Thyroid gland (tissue), 4 donors: ENCODE data around the gene NYNRIN. TPM values are rescaled to one million over a fixed set of nuclear protein-coding genes. Genes with fewer than 3 reads are reported as not detected.

Source experiments
- DNase-seq, 2 donors: peaks; one replicate each; pipeline ENCODE4 v3.0.0-alpha.2; 2019
- H3K27ac ChIP-seq, 3 donors: fragments of 200-600 bp; sonication (generic); 1 replicate in 2 of 3; 2 replicates in 1 of 3; pipeline ENCODE4 v1.5.1; 2016 to 2019; ENCODE audit warnings: mild to moderate bottlenecking in 1 of 3, moderate library complexity in 1 of 3
- H3K27me3 ChIP-seq: fragments of 200-600 bp; sonication (generic); one replicate; pipeline ENCODE4 v1.5.1; 2019
- H3K36me3 ChIP-seq, 2 donors: fragments of 200-600 bp; sonication (generic); one replicate each; pipeline ENCODE4 v1.5.1; 2016 to 2019
- H3K4me1 ChIP-seq, 2 donors: fragments of 200-600 bp; sonication (generic); one replicate each; pipeline ENCODE4 v1.5.1; 2017 to 2019
- H3K4me3 ChIP-seq, 3 donors: fragments of 200-600 bp; sonication (generic); replicated peaks in 1 of 3; 1 replicate in 2 of 3; 2 replicates in 1 of 3; pipeline ENCODE4 v1.5.1; 2016; ENCODE audit warnings: mild to moderate bottlenecking in 1 of 3
- H3K9me3 ChIP-seq: fragments of 200-600 bp; sonication (generic); one replicate; pipeline ENCODE4 v1.5.1; 2017
- POLR2A ChIP-seq, 2 donors: fragments of 450-650 bp; IDR thresholded peaks; one replicate each; pipeline ENCODE4 v1.6.1; 2017; ENCODE audit warnings: antibody characterized with exemption in 2 of 2, mild to moderate bottlenecking in 2 of 2, moderate library complexity in 1 of 2
- WGBS, 2 donors: methylation state at CpG; one replicate each; pipeline ENCODE4 v1.1.5; 2017; 5-methylcytosine and 5-hydroxymethylcytosine counted together
- intact Hi-C: fragments of 100-400 bp; cut with DNase I; formaldehyde crosslinking; loops from one replicate; pipeline ENCODE4 v1.15.1; 2023
- total RNA-seq, 4 donors: library from RNA; depleted of rRNA; stranded (reverse); fragments of >200 nt; gene quantifications; one replicate each; pipeline ENCODE4 v1.2.3, GENCODE V29; 2016
- TF ChIP-seq, protein P1 (sequence below), 6 experiments: fragments of 200-600 bp in 3 of 6; fragments of 450-650 bp in 3 of 6; sonication (generic) in 3 of 6; IDR thresholded peaks; one replicate each; pipeline ENCODE4 v1.5.1; 2016 to 2019; ENCODE audit warnings: antibody characterized with exemption in 6 of 6, mild to moderate bottlenecking in 2 of 6, inconsistent platforms in 1 of 6, moderate library complexity in 1 of 6

Gene NYNRIN
- total RNA-seq, 4 donors from 2014 or later, result 11.7 to 19.9 (median 12.3) TPM

DNA sequence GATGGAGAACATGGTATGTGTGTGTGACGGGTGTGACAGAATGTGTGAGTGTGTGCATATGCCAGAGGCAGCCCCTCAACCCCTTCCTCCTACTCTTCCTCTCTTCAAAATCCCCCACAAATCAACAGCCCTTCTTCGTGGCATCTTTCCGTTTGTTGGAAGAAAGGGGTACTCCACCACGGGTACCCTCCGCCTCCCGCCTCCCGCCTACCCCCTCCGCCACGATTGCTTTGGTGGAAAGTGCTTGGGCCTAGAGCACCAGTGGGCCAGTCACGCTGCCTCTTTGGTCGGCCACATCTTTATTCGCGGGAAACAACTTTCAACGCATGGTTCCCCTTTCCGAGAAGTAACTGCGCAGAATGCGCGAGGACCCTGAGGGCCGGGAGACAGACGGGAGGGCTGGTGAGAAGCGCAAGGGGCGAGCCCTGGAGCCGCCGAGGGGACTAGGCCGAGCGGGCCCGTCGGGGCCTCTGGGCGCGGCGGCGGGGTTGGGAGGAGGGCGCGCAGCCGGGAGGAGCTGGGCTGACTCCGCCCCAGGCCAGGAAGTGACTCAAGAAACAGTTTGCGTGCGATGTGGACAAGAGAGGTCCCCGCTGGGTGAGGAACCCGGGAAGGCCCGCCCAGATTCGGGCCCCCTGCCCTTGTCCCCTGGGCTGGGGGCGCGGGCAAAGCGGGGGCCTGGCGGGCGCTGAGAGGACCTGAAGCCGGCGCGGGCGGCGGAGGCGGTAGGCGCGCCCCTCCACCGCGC, 30.8 kb downstream of the NYNRIN start, which contains the start of the genes CBLN3 and KHNYN:
TSS of gene CBLN3 (minus strand) at position 274 of the 748 bp plus-strand sequence. CDS start 614 bp downstream, outside the sequence.
TSS of gene KHNYN (plus strand) at position 560 of the 748 bp plus-strand sequence. CDS start 777 bp downstream, outside the sequence.
- no peaks in the 10 kb centered on the region for H3K27me3 ChIP-seq
- peaks cover 28 to 29% of the 10 kb centered on the region in 2 donors for H3K4me1 ChIP-seq
- intact Hi-C loops, result loop anchor here (2.0 to 10.0 kb wide), 3 partner anchors 63 to 195 kb away; partner anchors contain the start of genes GMPR2 and NEDD8
- peak; percentile 92 to 93 for DNase-seq
- H3K4me3 ChIP-seq, result peak within 1 kb of the TSS; percentile 62 to 86 (median 77)
- no peaks in the 10 kb centered on the region for H3K9me3 ChIP-seq
- TF ChIP-seq, protein P1, sequence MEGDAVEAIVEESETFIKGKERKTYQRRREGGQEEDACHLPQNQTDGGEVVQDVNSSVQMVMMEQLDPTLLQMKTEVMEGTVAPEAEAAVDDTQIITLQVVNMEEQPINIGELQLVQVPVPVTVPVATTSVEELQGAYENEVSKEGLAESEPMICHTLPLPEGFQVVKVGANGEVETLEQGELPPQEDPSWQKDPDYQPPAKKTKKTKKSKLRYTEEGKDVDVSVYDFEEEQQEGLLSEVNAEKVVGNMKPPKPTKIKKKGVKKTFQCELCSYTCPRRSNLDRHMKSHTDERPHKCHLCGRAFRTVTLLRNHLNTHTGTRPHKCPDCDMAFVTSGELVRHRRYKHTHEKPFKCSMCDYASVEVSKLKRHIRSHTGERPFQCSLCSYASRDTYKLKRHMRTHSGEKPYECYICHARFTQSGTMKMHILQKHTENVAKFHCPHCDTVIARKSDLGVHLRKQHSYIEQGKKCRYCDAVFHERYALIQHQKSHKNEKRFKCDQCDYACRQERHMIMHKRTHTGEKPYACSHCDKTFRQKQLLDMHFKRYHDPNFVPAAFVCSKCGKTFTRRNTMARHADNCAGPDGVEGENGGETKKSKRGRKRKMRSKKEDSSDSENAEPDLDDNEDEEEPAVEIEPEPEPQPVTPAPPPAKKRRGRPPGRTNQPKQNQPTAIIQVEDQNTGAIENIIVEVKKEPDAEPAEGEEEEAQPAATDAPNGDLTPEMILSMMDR (IDR thresholded peaks at IDR 0.05), result peak in 1 of 6 experiments; percentile 3
- TF ChIP-seq POLR2A (IDR thresholded peaks at IDR 0.05), result peak; percentile 77 to 91
- 12 to 23% methylated on average over 13 to 18 of the region's 57 CpGs for WGBS, 2 donors
- peak within 1 kb of the TSS; percentile 81 to 95 (median 91) for H3K27ac ChIP-seq
- peaks cover 21% of the 10 kb centered on the region in 2 donors for H3K36me3 ChIP-seq

DNA sequence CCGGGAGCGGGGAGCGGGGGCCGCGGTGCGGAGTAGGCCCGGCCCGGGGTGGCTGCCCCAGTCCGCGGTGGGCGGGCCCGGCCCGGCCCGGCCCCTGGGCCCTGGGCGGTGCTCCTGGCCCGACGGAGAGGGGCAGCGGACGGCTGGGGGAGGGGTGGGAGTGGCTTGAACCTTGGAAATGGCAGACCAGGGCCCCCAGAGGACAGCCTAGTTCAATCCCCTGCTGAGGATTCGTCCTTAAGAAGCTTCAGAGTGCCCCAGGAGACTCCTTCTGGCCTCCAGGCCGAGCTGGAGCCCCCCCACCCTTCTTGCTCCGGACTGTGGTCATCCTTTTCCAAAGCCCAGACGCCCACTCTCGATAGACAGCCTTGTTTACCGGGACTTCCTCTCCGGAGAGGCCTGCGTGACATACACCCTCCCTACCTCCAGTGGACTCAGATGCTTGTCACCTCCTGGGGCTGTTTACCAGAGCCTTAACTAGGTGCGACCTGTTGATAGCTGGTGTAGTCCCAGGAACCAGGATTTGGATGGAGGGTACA, 31.4 kb downstream of the NYNRIN start:
- 0 to 2% methylated on average over 4 to 7 of the region's 28 CpGs for WGBS, 2 donors
- Histone ChIP-seq H3K4me3 (peak overlapping the region; percentile 62 to 86 (median 77)), H3K27me3 (no peaks in the 10 kb centered on the region), H3K36me3 (peaks cover 21% of the 10 kb centered on the region in 2 donors), H3K4me1 (peaks cover 28 to 33% of the 10 kb centered on the region in 2 donors), H3K27ac (peak overlapping the region; percentile 81 to 95 (median 91)), H3K9me3 (no peaks in the 10 kb centered on the region)
- intact Hi-C loops, result loop anchor here (2.0 to 10.0 kb wide), 3 partner anchors 63 to 195 kb away; partner anchors contain the start of genes GMPR2 and NEDD8
- peak; percentile 78 to 79 for DNase-seq
- TF ChIP-seq, protein P1 (IDR thresholded peaks at IDR 0.05), result peak in 1 of 6 experiments; percentile 2
- TF ChIP-seq POLR2A (IDR thresholded peaks at IDR 0.05), result peak in 1 of 2 donors; percentile 22

DNA sequence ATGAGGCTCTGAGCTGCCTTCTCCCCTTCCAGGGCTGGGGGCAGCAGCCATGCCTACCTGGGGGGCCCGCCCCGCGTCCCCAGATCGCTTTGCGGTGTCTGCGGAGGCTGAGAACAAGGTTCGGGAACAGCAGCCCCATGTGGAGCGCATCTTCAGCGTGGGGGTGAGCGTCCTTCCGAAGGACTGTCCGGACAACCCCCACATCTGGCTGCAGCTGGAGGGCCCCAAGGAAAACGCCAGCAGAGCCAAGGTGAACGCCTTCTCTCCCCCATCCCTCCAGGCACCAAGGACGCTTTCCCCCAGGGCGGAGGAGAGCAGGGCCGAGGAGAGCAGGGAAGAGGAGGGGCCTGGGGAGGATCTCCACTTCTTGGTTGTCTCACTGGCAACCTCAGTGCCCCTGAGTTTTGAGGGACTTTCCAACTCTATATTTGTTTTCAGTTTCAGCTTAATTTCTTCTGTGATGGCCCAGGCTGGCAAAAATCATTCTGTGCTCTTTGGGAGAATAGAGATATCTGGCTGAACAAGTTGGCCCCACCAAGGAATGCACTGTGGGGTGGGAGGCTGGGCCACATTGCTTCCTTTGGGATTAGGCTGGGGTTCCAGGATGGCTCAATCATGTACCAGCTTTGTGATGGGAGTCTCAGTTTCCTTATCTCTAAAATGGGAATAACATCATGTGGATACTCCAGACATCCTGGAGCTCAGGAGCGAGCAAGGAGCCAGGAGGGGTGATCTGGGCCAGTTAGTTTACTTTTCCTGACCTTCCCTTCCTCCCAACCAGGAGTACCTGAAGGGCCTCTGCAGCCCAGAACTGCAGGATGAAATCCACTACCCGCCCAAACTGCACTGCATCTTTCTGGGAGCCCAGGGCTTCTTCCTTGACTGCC, 32.1 kb downstream of the NYNRIN start:
- peak overlapping the region; percentile 62 to 86 (median 77) for H3K4me3 ChIP-seq
- H3K27me3 ChIP-seq, result no peaks in the 10 kb centered on the region
- peak overlapping the region; percentile 81 to 95 (median 91) for H3K27ac ChIP-seq
- WGBS, 2 donors, result 16 to 17% methylated on average over 14 to 18 of the region's 19 CpGs
- H3K4me1 ChIP-seq, result peaks cover 23 to 40% of the 10 kb centered on the region in 2 donors
- DNase-seq, result peak; percentile 32
- no peaks in the 10 kb centered on the region for H3K9me3 ChIP-seq
- no peak for TF ChIP-seq POLR2A (IDR thresholded peaks at IDR 0.05)
- TF ChIP-seq, protein P1 (IDR thresholded peaks at IDR 0.05), result no peak
- H3K36me3 ChIP-seq, result peaks cover 21% of the 10 kb centered on the region in 2 donors
- intact Hi-C loops, result loop anchor here (2.0 to 10.0 kb wide), 3 partner anchors 64 to 196 kb away; partner anchors contain the start of genes GMPR2 and NEDD8

DNA sequence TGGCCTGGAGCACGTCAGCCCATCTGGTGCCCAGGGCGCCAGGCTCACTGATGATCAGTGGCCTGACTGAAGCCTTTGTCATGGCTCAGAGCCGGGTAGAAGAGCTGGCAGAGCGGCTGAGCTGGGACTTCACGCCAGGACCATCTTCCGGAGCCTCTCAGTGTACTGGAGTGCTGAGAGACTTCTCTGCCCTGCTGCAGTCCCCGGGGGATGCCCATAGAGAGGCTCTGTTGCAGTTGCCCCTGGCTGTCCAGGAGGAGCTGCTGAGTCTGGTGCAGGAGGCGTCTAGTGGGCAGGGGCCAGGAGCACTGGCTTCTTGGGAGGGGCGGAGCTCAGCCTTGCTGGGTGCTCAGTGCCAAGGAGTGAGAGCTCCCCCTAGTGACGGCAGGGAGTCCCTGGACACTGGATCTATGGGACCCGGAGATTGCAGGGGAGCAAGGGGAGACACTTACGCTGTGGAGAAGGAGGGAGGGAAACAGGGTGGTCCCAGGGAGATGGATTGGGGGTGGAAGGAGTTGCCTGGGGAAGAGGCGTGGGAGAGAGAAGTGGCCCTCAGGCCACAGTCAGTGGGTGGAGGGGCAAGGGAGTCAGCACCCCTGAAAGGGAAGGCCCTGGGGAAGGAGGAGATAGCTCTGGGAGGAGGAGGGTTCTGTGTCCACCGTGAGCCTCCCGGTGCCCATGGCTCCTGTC, 32.9 kb downstream of the NYNRIN start:
- DNase-seq, result peak; percentile 87 to 90
- Histone ChIP-seq H3K27ac (peak overlapping the region; percentile 81 to 95 (median 91)), H3K4me1 (peaks cover 23 to 48% of the 10 kb centered on the region in 2 donors), H3K36me3 (peaks cover 21 to 25% of the 10 kb centered on the region in 2 donors), H3K9me3 (no peaks in the 10 kb centered on the region), H3K27me3 (no peaks in the 10 kb centered on the region), H3K4me3 (peak overlapping the region in 1 of 3 donors; percentile 86)
- intact Hi-C loops, result loop anchor here (2.0 to 10.0 kb wide), 3 partner anchors 65 to 197 kb away; partner anchors contain the start of genes GMPR2 and NEDD8
- WGBS, 2 donors, result 45 to 55% methylated on average over 14 to 15 of the region's 15 CpGs
- TF ChIP-seq POLR2A (IDR thresholded peaks at IDR 0.05), result peak in 1 of 2 donors; percentile 7
- TF ChIP-seq, protein P1 (IDR thresholded peaks at IDR 0.05), result peak; percentile 85 to 97 (median 90)
